HepG2 (cell line): ENCODE results near the gene ATG9A. TPM values are rescaled to one million over a fixed set of nuclear protein-coding genes. Genes with fewer than 3 reads are reported as not detected.

Experiments used
- GATAD1 ChIP-seq: IDR thresholded peaks from 2 replicates; pipeline ENCODE4 v1.6.1; 2016; ENCODE audit warnings: missing genetic modification reagents, missing compliant biosample characterization
- JDP2 ChIP-seq: sonication (generic); formaldehyde crosslinking; IDR thresholded peaks from 2 replicates; pipeline ENCODE4 v1.8.1; 2022; ENCODE audit warnings: missing genetic modification reagents, borderline replicate concordance
- KMT2A ChIP-seq: sonication (generic); formaldehyde crosslinking; IDR thresholded peaks from 2 replicates; pipeline ENCODE4 v1.4.0; 2020; ENCODE audit warnings: missing genetic modification reagents
- NFKB2 ChIP-seq: sonication (generic); formaldehyde crosslinking; IDR thresholded peaks from 2 replicates; pipeline ENCODE4 v1.4.0; 2020; ENCODE audit warnings: missing genetic modification reagents, borderline replicate concordance
- PHF21A ChIP-seq: sonication (generic); formaldehyde crosslinking; IDR thresholded peaks from 2 replicates; pipeline ENCODE4 v1.5.0; 2020; ENCODE audit warnings: mild to moderate bottlenecking, missing genetic modification reagents
- REL ChIP-seq: sonication (generic); formaldehyde crosslinking; conservative IDR thresholded peaks from 2 replicates; pipeline ENCODE4 v1.8.0; 2022; ENCODE audit warnings: mild to moderate bottlenecking, missing genetic modification reagents, moderate library complexity
- SAP130 ChIP-seq: IDR thresholded peaks from 2 replicates; pipeline ENCODE4 v1.6.1; 2016; ENCODE audit warnings: low read depth
- YY1 ChIP-seq: IDR thresholded peaks from 2 replicates; pipeline ENCODE4 v1.6.1; 2011; ENCODE audit warnings: low read length, low read depth, moderate library complexity, mild to moderate bottlenecking; ENCODE audit not compliant: insufficient read depth, insufficient replicate concordance
- ZIK1 ChIP-seq: sonication (generic); formaldehyde crosslinking; IDR thresholded peaks from 2 replicates; pipeline ENCODE4 v1.5.0; 2020; ENCODE audit warnings: mild to moderate bottlenecking, low read depth, missing genetic modification reagents, borderline replicate concordance
- ZNF292 ChIP-seq: sonication (generic); formaldehyde crosslinking; IDR thresholded peaks from 2 replicates; pipeline ENCODE4 v1.8.1; 2022; ENCODE audit warnings: mild to moderate bottlenecking, low read depth, missing genetic modification reagents, borderline replicate concordance
- ZNF556 ChIP-seq: sonication (generic); formaldehyde crosslinking; IDR thresholded peaks from 2 replicates; pipeline ENCODE4 v1.4.0; 2020; ENCODE audit warnings: mild to moderate bottlenecking, missing genetic modification reagents, borderline replicate concordance
- polyA plus RNA-seq, 8 experiments: library from polyadenylated mRNA; depleted of rRNA in 3 of 8; stranded (reverse) in 7 of 8; unstranded in 1 of 8; fragments of >200 nt; fragmentation: Illumina TruSeq in 4 of 8; extraction: Trizol in 4 of 8; gene quantifications; 2 replicates each; pipeline versions ENCODE4 v1.2.1 to v1.2.3, GENCODE V29; 2011 to 2016; ENCODE audit warnings: low read depth in 4 of 8, missing spikeins in 1 of 8, mixed read lengths in 1 of 8; ENCODE audit not compliant: insufficient read depth in 1 of 8
- total RNA-seq, 5 experiments: library from RNA; depleted of rRNA; stranded (reverse); fragments of >200 nt; fragmentation: Illumina TruSeq; extraction: Trizol; gene quantifications; 2 replicates each; pipeline ENCODE4 v1.2.3, GENCODE V29; 2016; ENCODE audit warnings: low read depth in 1 of 5
- TF ChIP-seq, protein P1 (sequence below): sonication (generic); formaldehyde crosslinking; IDR thresholded peaks from 2 replicates; pipeline ENCODE4 v1.5.1; 2020; ENCODE audit warnings: mild to moderate bottlenecking, missing genetic modification reagents, moderate library complexity
- TF ChIP-seq, protein P2 (sequence below): sonication (generic); formaldehyde crosslinking; IDR thresholded peaks from 2 replicates; pipeline ENCODE4 v1.4.0; 2020; ENCODE audit warnings: missing genetic modification reagents
- TF ChIP-seq, protein P3 (sequence below): IDR thresholded peaks from 2 replicates; pipeline ENCODE4 v1.6.1; 2016
- TF ChIP-seq, protein P4 (sequence below): sonication (generic); formaldehyde crosslinking; IDR thresholded peaks from 2 replicates; pipeline ENCODE4 v1.5.0; 2020; ENCODE audit warnings: mild to moderate bottlenecking, missing genetic modification reagents, borderline replicate concordance

ATG9A gene
- total and polyA plus RNA-seq, 2 of the 13 experiments (the other 11 are each of a cell fraction or from before 2014, with no cell fraction given), result 35.0 to 131 TPM

DNA sequence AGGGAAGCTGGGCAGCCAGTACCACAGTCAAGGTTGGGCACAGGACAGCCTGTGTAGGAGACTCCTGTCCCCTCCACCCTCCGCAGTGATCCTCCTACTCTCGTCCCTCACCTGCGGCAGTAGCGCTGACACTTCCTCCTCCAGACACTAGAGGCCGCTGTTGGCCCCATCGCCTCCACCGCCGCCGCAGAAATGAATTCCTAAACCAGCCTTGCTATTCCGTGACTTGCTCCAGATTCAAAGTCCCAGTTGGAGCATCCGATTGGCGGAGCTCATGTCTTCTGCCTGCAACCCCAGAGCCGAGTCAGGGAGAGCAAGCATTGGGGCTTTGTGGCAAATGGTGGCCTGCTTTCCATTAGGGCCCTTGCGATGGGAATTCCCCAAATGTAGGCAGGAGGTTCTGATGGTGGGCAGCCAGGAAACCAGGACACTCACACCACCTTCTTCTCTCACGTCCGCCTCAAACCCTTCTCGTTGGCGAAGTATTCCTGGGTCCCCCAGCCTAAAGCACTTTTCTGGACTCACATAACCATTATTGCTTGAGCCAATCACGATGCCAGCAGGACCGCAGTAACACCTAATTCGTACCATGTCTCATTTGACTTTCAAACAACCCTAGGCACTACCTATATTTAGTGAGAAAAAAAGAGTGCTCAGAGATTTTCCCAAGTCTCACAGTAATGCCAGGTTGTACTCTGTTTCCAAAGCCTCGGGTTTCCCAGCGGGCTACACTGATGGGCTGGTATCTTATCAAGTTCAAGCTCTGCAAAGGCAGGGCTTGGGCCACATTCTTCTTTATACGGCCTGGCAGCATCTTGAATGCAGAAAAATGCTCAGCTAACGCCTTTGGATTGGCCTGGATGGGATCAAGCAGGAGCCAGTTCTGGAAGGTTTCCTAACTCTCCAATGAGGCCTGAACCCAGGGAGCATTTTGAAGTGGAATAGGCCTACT lies 48.5 kb upstream of the ATG9A start (continued):
- TF ChIP-seq, protein P1, sequence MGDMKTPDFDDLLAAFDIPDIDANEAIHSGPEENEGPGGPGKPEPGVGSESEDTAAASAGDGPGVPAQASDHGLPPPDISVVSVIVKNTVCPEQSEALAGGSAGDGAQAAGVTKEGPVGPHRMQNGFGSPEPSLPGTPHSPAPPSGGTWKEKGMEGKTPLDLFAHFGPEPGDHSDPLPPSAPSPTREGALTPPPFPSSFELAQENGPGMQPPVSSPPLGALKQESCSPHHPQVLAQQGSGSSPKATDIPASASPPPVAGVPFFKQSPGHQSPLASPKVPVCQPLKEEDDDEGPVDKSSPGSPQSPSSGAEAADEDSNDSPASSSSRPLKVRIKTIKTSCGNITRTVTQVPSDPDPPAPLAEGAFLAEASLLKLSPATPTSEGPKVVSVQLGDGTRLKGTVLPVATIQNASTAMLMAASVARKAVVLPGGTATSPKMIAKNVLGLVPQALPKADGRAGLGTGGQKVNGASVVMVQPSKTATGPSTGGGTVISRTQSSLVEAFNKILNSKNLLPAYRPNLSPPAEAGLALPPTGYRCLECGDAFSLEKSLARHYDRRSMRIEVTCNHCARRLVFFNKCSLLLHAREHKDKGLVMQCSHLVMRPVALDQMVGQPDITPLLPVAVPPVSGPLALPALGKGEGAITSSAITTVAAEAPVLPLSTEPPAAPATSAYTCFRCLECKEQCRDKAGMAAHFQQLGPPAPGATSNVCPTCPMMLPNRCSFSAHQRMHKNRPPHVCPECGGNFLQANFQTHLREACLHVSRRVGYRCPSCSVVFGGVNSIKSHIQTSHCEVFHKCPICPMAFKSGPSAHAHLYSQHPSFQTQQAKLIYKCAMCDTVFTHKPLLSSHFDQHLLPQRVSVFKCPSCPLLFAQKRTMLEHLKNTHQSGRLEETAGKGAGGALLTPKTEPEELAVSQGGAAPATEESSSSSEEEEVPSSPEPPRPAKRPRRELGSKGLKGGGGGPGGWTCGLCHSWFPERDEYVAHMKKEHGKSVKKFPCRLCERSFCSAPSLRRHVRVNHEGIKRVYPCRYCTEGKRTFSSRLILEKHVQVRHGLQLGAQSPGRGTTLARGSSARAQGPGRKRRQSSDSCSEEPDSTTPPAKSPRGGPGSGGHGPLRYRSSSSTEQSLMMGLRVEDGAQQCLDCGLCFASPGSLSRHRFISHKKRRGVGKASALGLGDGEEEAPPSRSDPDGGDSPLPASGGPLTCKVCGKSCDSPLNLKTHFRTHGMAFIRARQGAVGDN, result peak; percentile 76
- no peak for TF ChIP-seq REL (CRISPR knock-in tag)
- TF ChIP-seq YY1, result peak; percentile 32
- TF ChIP-seq GATAD1 (CRISPR knock-in tag), result peak; percentile 71; the same call in 1 of the 2 replicates
- TF ChIP-seq ZIK1, result no peak
- peak; percentile 35; the same call in 1 of the 2 replicates for TF ChIP-seq PHF21A
- peak; percentile 69 for TF ChIP-seq SAP130 (CRISPR knock-in tag)
- TF ChIP-seq NFKB2 (CRISPR knock-in tag), result peak; percentile 74; the same call in 1 of the 2 replicates
- TF ChIP-seq ZNF556 (CRISPR knock-in tag), result peak; percentile 87
- TF ChIP-seq, protein P2, sequence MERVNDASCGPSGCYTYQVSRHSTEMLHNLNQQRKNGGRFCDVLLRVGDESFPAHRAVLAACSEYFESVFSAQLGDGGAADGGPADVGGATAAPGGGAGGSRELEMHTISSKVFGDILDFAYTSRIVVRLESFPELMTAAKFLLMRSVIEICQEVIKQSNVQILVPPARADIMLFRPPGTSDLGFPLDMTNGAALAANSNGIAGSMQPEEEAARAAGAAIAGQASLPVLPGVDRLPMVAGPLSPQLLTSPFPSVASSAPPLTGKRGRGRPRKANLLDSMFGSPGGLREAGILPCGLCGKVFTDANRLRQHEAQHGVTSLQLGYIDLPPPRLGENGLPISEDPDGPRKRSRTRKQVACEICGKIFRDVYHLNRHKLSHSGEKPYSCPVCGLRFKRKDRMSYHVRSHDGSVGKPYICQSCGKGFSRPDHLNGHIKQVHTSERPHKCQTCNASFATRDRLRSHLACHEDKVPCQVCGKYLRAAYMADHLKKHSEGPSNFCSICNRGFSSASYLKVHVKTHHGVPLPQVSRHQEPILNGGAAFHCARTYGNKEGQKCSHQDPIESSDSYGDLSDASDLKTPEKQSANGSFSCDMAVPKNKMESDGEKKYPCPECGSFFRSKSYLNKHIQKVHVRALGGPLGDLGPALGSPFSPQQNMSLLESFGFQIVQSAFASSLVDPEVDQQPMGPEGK (CRISPR knock-in tag), result 0 out of 2 replicates have a peak, but pooled peaks have one; percentile 17
- TF ChIP-seq JDP2 (CRISPR knock-in tag), result no peak
- TF ChIP-seq, protein P3, sequence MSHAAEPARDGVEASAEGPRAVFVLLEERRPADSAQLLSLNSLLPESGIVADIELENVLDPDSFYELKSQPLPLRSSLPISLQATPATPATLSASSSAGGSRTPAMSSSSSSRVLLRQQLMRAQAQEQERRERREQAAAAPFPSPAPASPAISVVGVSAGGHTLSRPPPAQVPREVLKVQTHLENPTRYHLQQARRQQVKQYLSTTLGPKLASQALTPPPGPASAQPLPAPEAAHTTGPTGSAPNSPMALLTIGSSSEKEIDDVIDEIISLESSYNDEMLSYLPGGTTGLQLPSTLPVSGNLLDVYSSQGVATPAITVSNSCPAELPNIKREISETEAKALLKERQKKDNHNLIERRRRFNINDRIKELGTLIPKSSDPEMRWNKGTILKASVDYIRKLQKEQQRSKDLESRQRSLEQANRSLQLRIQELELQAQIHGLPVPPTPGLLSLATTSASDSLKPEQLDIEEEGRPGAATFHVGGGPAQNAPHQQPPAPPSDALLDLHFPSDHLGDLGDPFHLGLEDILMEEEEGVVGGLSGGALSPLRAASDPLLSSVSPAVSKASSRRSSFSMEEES (CRISPR knock-in tag), result no peak
- TF ChIP-seq ZNF292 (CRISPR knock-in tag), result no peak
- TF ChIP-seq, protein P4, sequence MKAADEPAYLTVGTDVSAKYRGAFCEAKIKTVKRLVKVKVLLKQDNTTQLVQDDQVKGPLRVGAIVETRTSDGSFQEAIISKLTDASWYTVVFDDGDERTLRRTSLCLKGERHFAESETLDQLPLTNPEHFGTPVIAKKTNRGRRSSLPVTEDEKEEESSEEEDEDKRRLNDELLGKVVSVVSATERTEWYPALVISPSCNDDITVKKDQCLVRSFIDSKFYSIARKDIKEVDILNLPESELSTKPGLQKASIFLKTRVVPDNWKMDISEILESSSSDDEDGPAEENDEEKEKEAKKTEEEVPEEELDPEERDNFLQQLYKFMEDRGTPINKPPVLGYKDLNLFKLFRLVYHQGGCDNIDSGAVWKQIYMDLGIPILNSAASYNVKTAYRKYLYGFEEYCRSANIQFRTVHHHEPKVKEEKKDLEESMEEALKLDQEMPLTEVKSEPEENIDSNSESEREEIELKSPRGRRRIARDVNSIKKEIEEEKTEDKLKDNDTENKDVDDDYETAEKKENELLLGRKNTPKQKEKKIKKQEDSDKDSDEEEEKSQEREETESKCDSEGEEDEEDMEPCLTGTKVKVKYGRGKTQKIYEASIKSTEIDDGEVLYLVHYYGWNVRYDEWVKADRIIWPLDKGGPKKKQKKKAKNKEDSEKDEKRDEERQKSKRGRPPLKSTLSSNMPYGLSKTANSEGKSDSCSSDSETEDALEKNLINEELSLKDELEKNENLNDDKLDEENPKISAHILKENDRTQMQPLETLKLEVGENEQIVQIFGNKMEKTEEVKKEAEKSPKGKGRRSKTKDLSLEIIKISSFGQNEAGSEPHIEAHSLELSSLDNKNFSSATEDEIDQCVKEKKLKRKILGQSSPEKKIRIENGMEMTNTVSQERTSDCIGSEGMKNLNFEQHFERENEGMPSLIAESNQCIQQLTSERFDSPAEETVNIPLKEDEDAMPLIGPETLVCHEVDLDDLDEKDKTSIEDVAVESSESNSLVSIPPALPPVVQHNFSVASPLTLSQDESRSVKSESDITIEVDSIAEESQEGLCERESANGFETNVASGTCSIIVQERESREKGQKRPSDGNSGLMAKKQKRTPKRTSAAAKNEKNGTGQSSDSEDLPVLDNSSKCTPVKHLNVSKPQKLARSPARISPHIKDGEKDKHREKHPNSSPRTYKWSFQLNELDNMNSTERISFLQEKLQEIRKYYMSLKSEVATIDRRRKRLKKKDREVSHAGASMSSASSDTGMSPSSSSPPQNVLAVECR (CRISPR knock-in tag), result peak; percentile 56; the same call in 1 of the 2 replicates
- TF ChIP-seq KMT2A (CRISPR knock-in tag), result peak; percentile 57; the same call in 1 of the 2 replicates
